ENCODE measurements around the gene LMBR1.
"Not testable (repeated sequence)": the region's sequence is repeated elsewhere in the genome, so short reads cannot be mapped to it uniquely, and the experiment has no call there.

LMBR1 gene

GRCh38 chr7:156892821-156893706, at the start of gene LMBR1:
Gene LMBR1, minus strand, starts transcription at chr7:156893183. Its CDS starts 190 bp downstream, at chr7:156892993.
- peak; percentile 81 to 91 (median 89) for DNase-seq (ENCODE audit: low read depth in 3 of 3)

- DNase-seq (ENCODE audit: low read depth in 3 of 3), result no peak
Measured at GRCh38 chr7:156942708-156943090, 49.7 kb upstream of the LMBR1 start.

GRCh38 chr7:156941393-156942182, 48.6 kb upstream of the LMBR1 start:
- no peak for DNase-seq (ENCODE audit: low read depth in 3 of 3)

GRCh38 chr7:156940421-156941122, 47.6 kb upstream of the LMBR1 start:
- no peak for DNase-seq (ENCODE audit: low read depth in 3 of 3)

- not testable (repeated sequence) for DNase-seq (ENCODE audit: low read depth in 3 of 3)
Measured at GRCh38 chr7:156936766-156937165, 43.8 kb upstream of the LMBR1 start.

- DNase-seq (ENCODE audit: low read depth in 3 of 3), result no peak
Measured at GRCh38 chr7:156935250-156935649, 42.3 kb upstream of the LMBR1 start.

GRCh38 chr7:156932006-156932405, 39.0 kb upstream of the LMBR1 start:
- no peak for DNase-seq (ENCODE audit: low read depth in 3 of 3)

- DNase-seq (ENCODE audit: low read depth in 3 of 3), result no peak
Measured at GRCh38 chr7:156929789-156930539, 37.0 kb upstream of the LMBR1 start.

- DNase-seq (ENCODE audit: low read depth in 3 of 3), result no peak
Measured at GRCh38 chr7:156928406-156928747, 35.4 kb upstream of the LMBR1 start.

GRCh38 chr7:156927571-156928405, 34.8 kb upstream of the LMBR1 start:
- no peak for DNase-seq (ENCODE audit: low read depth in 3 of 3)

- not testable (repeated sequence) for DNase-seq (ENCODE audit: low read depth in 3 of 3)
Measured at GRCh38 chr7:156925821-156926220, 32.8 kb upstream of the LMBR1 start.

- DNase-seq (ENCODE audit: low read depth in 3 of 3), result not testable (repeated sequence)
Measured at GRCh38 chr7:156922304-156922703, 29.3 kb upstream of the LMBR1 start.

GRCh38 chr7:156920487-156921373, 27.7 kb upstream of the LMBR1 start:
- DNase-seq (ENCODE audit: low read depth in 3 of 3), result not testable (repeated sequence)

- no peak for DNase-seq (ENCODE audit: low read depth in 3 of 3)
Measured at GRCh38 chr7:156920076-156920475, 27.1 kb upstream of the LMBR1 start.

- no peak for DNase-seq (ENCODE audit: low read depth in 3 of 3)
Measured at GRCh38 chr7:156919132-156919713, 26.2 kb upstream of the LMBR1 start.

- no peak for DNase-seq (ENCODE audit: low read depth in 3 of 3)
Measured at GRCh38 chr7:156918635-156919034, 25.7 kb upstream of the LMBR1 start.

GRCh38 chr7:156909574-156910252, 16.7 kb upstream of the LMBR1 start:
- not testable (repeated sequence) for DNase-seq (ENCODE audit: low read depth in 3 of 3)

GRCh38 chr7:156907656-156908055, 14.7 kb upstream of the LMBR1 start:
- no peak for DNase-seq (ENCODE audit: low read depth in 3 of 3)
